ENCODE measurements around the gene EFL1.

Gene EFL1

DNA sequence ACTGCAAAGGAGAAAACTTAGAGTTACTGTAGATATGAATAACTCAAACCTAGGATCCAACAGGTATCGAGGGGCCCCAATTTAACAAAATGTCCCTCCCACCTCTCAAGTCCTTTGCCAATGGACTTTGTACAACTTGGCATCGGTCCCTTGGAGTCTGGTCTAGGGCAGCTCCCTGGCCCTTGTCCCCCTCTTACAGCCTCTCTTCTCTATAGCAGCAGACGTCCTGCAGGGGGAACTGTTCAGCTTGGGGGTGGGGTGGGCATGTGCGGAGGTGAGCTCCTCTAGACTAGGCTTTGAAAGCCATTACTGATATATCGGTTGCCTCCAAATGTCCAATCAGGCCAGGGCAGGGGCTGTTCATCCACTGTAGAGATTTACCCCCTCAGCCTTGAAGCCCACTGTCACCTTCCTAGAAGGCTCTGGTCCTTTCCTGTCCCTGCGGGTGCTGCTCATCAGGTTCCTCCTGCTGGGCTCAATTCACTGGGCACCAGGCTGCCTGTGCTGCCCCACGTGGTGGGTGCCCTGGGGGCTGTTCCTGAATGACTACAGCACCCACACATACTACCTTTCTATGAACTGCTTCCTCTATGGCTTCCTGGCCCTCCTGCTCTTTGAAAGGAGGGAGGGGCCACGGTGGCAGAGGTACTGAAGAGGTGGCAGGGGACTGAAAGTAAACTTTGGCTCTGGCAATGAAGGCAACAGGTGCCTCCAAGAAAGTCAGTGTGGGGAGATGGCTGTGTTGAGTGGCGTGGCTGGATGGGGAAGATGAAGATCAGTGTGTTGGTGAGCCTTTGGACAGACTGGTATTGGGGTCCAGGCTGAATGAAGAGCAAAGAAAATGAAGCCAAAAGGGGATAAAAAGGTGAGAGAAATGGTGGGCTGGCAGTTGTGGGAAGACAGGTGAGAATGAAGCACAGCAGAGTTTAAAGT lies 137.9 kb downstream of the EFL1 start:
- DNase-seq (ENCODE audit: low spot score): no peak

GRCh38 chr15:82122746-82123400 lies 139.7 kb downstream of the EFL1 start:
- no peak for DNase-seq (ENCODE audit: low spot score)

DNA sequence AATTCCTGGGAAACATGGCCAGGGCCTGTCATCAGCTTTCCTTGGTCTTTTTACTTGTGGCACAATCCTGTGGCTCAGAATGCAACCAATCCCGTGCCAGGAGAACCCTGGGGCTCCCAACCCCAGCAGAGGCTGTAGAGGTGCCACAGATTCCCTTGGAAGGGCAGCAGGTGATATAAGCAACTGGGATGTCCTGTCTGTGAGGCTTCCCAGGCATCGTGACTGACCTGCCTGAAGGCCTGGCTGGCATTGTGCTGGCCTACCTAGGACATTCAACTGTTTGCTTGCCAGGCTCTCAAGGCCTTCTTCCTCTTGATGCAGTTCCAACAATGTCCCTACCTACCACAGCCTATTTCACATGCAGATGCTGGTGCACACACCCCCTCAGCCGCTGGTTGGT lies 144.5 kb downstream of the EFL1 start:
- no peak for DNase-seq (ENCODE audit: low spot score)

GRCh38 chr15:82117296-82117695 lies 145.2 kb downstream of the EFL1 start:
- DNase-seq (ENCODE audit: low spot score): no peak

DNA sequence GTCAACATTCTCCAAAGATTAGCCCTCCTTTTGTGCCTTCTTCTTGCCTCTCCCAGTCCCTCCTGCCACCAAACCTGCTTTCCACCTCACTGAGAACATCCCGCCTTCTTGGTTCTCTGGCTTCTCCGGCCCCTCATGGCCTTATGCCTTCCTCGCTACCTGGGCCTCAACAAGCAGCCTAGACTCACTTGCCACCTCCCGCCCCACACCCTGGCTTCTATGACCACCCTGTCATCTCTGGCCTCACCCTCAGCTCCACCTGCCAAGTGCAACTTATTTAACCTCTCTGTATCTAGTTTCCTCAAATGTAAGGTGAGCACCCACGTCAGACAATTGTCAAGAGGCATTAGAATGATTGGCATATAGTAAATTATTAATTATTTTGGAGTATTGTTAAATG lies 147.9 kb downstream of the EFL1 start:
- DNase-seq (ENCODE audit: low spot score): no peak

DNA sequence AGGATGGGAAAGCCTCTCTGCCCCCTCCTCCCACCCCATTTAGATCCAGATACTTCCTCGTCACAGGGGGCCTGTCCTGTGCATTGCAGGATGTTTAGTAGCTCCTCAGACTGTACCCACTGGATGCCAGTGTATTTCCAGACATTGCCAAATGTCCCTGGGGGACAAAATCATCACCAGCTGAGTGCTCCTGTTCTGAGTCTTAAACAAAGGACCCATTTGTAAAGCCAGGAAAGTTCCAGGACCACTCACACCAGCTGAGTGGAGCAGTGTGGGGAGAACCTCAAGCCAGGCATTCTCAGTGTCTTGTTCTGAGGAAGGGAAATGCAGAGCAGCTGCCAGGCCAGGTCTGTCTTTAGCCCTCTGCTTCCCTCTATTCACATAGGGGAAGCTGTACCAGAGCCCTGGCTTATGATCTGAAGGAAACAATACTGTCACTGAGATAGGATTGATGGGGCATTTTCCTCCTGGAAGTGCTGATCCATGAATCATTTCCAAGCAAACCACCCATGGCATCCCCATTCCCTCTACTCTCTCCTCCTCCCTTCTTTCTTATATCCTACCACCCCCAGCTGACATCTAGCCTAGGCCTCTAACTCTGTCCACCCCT lies 149.3 kb downstream of the EFL1 start:
- DNase-seq (ENCODE audit: low spot score): no peak

- DNase-seq (ENCODE audit: low spot score): no peak
Measured at GRCh38 chr15:82111918-82112317, 150.6 kb downstream of the EFL1 start.

DNA sequence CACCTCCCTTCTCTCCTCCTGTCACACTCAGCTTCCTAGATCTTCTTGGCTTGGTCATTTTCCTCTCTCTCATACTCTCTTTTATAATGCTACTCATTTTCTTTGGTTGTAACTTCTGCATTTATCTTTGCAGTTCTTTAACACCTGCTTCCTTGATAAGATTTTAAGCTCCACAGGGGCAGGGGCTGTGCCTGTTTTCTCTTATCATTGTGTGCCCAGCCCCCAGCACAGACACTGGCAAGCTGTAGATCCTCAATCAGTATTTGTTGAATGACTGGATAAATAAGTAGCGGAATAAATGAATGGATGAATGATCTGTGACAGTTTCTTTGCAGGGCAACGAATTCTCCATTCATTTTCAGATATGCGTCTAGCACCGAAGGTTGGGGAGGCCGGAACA lies 152.4 kb downstream of the EFL1 start:
- DNase-seq (ENCODE audit: low spot score): no peak

DNA sequence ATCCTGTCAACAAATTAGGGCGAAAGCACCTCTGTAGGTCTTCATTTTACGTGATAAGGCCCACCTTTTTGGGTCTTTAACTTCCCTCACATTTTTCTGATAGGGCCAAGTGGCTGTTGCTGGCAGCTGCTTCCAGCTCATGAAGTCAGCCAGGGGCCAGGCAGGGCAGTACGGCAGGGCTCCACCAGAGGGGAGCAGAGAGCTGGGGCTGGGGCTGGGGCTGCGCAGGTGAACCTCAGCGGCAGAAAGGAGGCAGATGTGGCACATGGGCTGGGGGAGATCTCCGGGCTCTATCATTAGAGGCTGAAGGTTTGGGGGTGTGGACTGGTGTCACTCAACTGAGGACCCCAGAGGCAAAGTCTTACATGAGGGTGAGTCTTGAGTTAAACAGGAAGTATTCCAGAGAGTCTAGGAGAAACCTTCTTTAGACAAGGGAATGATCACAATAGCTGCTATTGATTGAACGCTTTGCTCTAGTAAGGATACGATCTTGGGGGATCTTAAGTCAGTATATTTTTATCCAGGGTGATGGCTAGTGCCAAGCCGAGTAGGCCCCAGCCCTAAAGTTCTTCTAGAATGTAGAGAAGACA lies 153.9 kb downstream of the EFL1 start:
- peak; percentile 30 for DNase-seq (ENCODE audit: low spot score)

DNA sequence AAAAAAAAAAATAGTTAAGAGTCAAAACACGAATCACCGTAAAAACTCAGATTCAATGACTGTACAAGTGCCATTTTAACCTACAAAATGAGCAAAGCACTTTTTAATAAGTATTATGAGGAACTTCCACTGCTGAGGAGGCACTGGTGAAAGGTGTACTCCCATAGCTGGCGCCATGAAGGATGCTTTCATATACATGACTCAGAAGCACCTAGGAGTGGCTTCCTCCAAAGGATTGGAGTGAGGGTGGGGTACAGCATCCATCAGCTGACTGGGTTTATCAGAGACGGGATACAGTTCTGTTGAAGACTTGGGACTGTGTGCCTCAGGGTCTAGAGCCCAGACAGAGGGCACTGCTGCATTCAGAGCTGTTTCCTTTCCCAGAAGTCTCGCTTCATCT lies 155.9 kb downstream of the EFL1 start:
- DNase-seq (ENCODE audit: low spot score): no peak

DNA sequence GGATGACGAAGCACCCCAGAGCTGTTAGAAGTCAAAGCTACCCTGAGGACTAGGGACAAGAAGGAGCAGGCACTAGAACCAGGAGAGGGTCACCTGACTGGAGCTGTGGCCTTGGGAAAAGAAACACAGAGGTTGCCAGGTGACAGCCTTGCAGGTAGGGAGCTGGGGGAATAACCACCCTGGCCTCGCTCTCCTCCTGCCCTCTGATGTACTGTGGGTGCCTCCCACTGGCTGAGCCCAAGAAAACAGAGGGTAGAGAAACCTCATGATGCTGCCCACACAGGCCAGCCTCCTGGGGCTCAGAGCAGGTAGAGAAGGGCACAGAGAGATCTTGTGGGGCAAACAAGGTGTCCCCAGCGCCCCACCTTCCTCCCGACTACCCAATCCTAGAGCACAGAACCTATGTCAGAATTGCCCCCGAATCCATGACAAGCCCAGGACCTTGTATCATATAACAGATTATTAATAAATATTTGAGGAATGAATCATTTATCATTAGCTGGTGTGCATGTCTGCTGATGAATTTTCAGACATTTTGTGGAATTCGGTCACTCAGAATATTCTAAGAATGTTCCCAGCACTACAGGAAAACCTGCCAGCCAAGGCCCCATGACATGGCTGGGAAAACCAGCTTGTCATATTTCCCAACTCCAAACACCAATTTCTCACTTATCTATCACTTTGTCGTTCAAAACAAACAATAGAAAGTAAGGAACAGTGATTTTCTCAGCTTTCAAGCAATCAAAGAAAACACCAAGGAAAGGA lies 156.9 kb downstream of the EFL1 start:
- DNase-seq (ENCODE audit: low spot score): no peak

DNA sequence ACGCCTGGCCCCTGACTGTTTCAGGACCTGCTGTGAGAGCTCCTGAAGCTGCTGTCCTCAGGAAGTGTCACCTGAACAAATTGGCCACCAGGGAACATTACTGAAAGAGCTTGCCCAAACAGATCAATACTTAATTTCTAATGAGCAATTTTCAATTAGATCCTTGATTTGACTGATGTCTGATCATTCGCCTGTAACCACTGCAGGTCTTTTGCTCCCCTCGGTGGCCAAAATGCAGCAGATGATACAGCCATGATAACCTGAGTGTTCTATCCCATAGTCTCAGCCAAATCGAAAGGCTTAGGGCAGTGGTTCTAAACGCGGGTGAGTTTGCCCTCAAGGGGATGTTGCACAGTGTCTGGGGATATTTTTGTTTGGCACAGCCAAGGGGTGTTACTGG lies 159.1 kb downstream of the EFL1 start:
- no peak for DNase-seq (ENCODE audit: low spot score)

DNA sequence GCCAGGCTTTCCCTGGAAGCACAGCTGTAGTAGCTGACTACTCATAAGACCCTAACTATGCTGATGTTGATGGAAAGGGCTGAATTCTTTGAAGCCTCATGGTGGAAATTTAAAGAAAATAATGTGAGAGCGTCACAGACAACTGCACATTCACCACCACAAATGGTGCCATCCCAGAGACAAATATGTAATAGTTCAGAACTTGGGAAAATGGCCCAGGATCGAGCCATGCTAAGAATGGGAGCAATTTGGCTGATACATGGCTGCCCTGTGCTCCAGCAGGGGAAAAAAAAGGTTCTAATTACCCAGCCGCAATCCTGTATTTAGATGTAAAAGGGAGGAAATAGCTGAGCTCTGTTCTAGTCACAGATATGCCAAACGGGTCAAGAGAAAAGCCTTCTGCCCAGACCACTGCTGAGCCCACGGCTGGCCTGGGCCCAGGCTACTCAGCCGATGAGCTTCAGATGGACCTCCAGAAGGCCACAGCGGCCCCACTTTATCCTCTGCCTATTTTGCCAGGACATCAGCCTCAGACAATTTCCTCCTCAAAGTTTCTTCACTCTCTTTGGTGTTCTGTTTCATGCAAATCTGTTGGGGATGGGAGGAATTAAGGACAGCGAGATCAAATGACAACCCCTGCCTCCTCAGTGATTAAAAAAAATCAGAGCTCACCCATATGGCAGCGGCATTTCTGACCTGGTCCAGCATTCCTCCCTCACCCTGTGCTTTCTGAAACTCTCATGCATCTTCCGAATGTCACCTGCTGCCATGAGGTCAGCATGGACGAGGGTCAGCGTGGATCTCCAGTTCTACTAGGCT lies 162.2 kb downstream of the EFL1 start:
- DNase-seq (ENCODE audit: low spot score): no peak

- DNase-seq (ENCODE audit: low spot score): no peak
Measured at GRCh38 chr15:82098674-82099073, 163.9 kb downstream of the EFL1 start.

- DNase-seq (ENCODE audit: low spot score): no peak
Measured at GRCh38 chr15:82095803-82096202, 166.7 kb downstream of the EFL1 start.

DNA sequence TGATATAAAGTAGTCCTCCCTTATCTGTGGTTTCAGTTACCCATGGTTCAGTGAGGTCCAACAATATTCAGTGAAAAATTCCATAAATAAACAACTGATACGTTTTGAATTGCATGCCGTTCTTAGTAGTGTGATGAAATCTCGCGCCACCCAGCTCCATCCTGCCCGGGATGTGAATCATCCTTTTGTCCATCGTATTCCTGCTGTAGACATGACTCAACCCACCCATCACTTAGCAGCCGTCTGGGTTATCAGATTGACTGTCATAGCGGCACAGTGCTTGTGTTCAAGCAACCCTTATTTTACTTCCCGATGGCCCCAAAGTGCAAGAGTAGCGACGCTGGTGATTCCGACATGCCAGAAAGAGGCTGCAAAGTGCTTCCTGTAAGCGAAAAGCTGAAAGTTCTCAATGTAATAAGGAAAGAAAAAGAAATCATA lies 168.7 kb downstream of the EFL1 start:
- peak; percentile 71 for DNase-seq (ENCODE audit: low spot score)

DNA sequence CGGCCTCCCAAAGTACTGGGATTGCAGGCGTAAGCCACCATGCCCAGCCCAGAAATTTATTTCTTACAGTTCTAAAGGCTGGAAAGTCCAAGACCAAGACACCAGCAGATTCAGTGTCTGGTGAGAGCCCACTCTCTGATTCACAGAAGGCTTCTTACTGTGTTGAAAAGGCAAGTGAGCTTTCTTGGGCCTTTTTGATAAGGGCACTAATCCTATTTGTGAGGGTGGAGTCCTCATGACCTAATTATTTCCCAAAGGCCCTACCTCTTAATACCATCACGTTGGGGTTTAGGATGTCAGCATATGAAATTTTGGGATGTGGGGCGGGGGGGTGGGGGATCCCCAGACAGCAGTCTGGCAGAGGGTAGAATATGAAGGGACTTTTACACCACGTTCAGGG lies 169.2 kb downstream of the EFL1 start:
- DNase-seq (ENCODE audit: low spot score): no peak

DNA sequence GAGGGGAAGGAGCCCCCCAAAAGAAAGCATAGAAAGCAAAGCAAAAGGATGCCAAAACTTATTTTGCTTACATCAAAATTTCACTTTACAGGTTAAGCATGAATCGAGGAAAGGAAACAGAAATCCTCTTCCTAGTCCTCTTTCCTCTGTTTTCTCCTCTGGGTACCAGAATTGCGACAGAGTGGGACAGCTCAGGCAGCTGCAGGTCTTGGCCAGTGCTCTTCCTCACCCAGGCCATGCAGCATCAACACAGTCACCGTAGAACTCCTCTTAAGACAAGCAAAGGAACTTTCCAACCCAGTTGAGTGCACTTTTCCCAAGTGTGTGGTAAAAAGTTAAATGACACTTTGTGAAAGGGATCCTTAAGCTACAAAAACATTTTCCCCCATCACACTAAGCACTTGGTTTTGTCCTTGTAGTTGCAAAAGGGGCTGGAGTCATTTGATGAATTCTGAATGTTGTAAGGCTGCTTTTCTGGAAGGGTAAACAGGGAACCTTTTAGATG lies 170.8 kb downstream of the EFL1 start:
- DNase-seq (ENCODE audit: low spot score): no peak

DNA sequence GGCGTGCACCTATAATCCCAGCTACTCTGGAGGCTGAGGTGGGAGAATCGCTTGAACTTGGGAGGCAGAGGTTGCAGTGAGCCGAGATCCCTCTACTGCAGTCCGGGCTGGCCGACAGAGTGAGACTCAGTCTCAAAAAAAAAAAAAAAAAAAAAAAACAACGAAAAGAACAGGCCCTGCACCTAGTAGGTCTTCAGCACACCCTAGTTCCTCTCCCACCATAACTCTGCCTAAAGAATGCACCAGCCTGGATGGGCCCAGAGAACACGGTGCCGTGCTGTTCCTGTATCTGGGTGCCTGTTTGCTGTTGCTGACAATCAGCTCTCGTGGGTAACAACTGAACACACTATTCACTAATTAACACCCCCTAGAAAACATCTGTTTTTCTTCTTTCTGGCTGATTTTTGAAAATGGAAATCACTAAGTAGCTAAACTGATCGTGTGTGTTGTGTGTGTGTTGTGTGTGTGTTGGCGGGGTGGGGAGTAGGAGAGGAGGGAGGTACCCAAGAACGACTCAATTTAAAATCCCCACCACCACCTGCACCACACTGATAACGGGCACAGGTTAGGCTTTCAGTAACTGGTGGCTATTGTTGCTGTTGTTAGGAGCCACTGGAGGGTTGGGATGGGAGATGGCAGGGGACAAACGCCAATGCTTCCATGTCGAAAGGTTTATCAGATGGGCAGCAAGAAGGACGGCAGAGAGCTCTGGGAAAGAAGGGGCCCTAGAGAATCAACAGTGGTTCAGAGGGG lies 176.1 kb downstream of the EFL1 start:
- no peak for DNase-seq (ENCODE audit: low spot score)

Measured in kidney capillary endothelial cell (primary cell).